ENCODE measurements around the gene CAMK1D. TPM values are rescaled to one million over a fixed set of nuclear protein-coding genes. Genes with fewer than 3 reads are reported as not detected.

Gene CAMK1D
- total RNA-seq, 1 donor from 2014 or later: 2.3 TPM

GRCh38 chr10:12589791-12590190, 240.4 kb downstream of the CAMK1D start:
- no peak for DNase-seq (ENCODE audit: low read depth)
- Histone ChIP-seq H3K27me3 (ENCODE audit: control insufficient read depth, insufficient read depth, low read length) (no peaks in the 10 kb centered on the region), H3K4me3 (ENCODE audit: low read depth, low read length) (no peak overlapping the region), H3K36me3 (ENCODE audit: control insufficient read depth, insufficient read depth, low read length) (no peaks in the 10 kb centered on the region)
- TF ChIP-seq CTCF (IDR thresholded peaks at IDR 0.05; ENCODE audit: insufficient read depth, low read length, poor library complexity, severe bottlenecking): no peak

GRCh38 chr10:12590675-12591659, 241.6 kb downstream of the CAMK1D start:
- Histone ChIP-seq H3K36me3 (ENCODE audit: control insufficient read depth, insufficient read depth, low read length) (no peaks in the 10 kb centered on the region), H3K4me3 (ENCODE audit: low read depth, low read length) (no peak overlapping the region), H3K27me3 (ENCODE audit: control insufficient read depth, insufficient read depth, low read length) (no peaks in the 10 kb centered on the region)
- DNase-seq (ENCODE audit: low read depth): no peak
- no peak for TF ChIP-seq CTCF (IDR thresholded peaks at IDR 0.05; ENCODE audit: insufficient read depth, low read length, poor library complexity, severe bottlenecking)

- TF ChIP-seq CTCF (IDR thresholded peaks at IDR 0.05; ENCODE audit: insufficient read depth, low read length, poor library complexity, severe bottlenecking): no peak
- no peak for DNase-seq (ENCODE audit: low read depth)
- H3K4me3 ChIP-seq (ENCODE audit: low read depth, low read length): no peak overlapping the region
- no peaks in the 10 kb centered on the region for H3K36me3 ChIP-seq (ENCODE audit: control insufficient read depth, insufficient read depth, low read length)
- no peaks in the 10 kb centered on the region for H3K27me3 ChIP-seq (ENCODE audit: control insufficient read depth, insufficient read depth, low read length)
Observed at GRCh38 chr10:12592967-12593366, 243.6 kb downstream of the CAMK1D start.

GRCh38 chr10:12594448-12594944, 245.1 kb downstream of the CAMK1D start:
- Histone ChIP-seq H3K4me3 (ENCODE audit: low read depth, low read length) (no peak overlapping the region), H3K27me3 (ENCODE audit: control insufficient read depth, insufficient read depth, low read length) (no peaks in the 10 kb centered on the region), H3K36me3 (ENCODE audit: control insufficient read depth, insufficient read depth, low read length) (no peaks in the 10 kb centered on the region)
- TF ChIP-seq CTCF (IDR thresholded peaks at IDR 0.05; ENCODE audit: insufficient read depth, low read length, poor library complexity, severe bottlenecking): no peak
- DNase-seq (ENCODE audit: low read depth): no peak

GRCh38 chr10:12595936-12596576, 246.7 kb downstream of the CAMK1D start:
- no peak for DNase-seq (ENCODE audit: low read depth)
- H3K27me3 ChIP-seq (ENCODE audit: control insufficient read depth, insufficient read depth, low read length): no peaks in the 10 kb centered on the region
- no peaks in the 10 kb centered on the region for H3K36me3 ChIP-seq (ENCODE audit: control insufficient read depth, insufficient read depth, low read length)
- H3K4me3 ChIP-seq (ENCODE audit: low read depth, low read length): no peak overlapping the region
- TF ChIP-seq CTCF (IDR thresholded peaks at IDR 0.05; ENCODE audit: insufficient read depth, low read length, poor library complexity, severe bottlenecking): no peak

Data from kidney epithelial cell (primary cell).